ENCODE data around the gene EPO. TPM values are rescaled to one million over a fixed set of nuclear protein-coding genes. Genes with fewer than 3 reads are reported as not detected.
A peak's percentile ranks its signal among the peaks of the same experiment; 100 is the strongest.

EPO gene
- total RNA-seq, 1 donor, result not detected

GRCh38 chr7:100676501-100677306, 43.6 kb upstream of the EPO start:
- TF ChIP-seq CTCF (IDR thresholded peaks at IDR 0.05; ENCODE audit: extremely low read depth, low read depth, low read length), result no peak
- Histone ChIP-seq H3K27me3 (ENCODE audit: insufficient read depth, low read length) (no peaks in the 10 kb centered on the region), H3K4me1 (ENCODE audit: insufficient read depth, low read length) (peaks cover 3% of the 10 kb centered on the region), H3K27ac (ENCODE audit: low read depth, low read length) (no peak overlapping the region), H3K4me3 (ENCODE audit: insufficient read depth, low read length) (peak overlapping the region; percentile 90), H3K36me3 (ENCODE audit: insufficient read depth, low read length) (peaks cover 41% of the 10 kb centered on the region), H3K79me2 (ENCODE audit: insufficient read depth, low read length) (peaks cover 46% of the 10 kb centered on the region), H2AFZ (ENCODE audit: low read length) (no peak overlapping the region), H3K9me3 (ENCODE audit: low read depth, low read length) (no peaks in the 10 kb centered on the region), H4K20me1 (ENCODE audit: insufficient read depth, low read length) (peaks cover 31% of the 10 kb centered on the region), H3K4me2 (ENCODE audit: insufficient read depth, low read length) (peak overlapping the region; percentile 11)
- peak; percentile 66 for DNase-seq (ENCODE audit: insufficient read length, low spot score, missing footprints)

- Histone ChIP-seq H3K27me3 (ENCODE audit: insufficient read depth, low read length) (no peaks in the 10 kb centered on the region), H3K9me3 (ENCODE audit: low read depth, low read length) (no peaks in the 10 kb centered on the region), H3K79me2 (ENCODE audit: insufficient read depth, low read length) (peaks cover 46% of the 10 kb centered on the region), H3K36me3 (ENCODE audit: insufficient read depth, low read length) (peaks cover 45% of the 10 kb centered on the region), H3K27ac (ENCODE audit: low read depth, low read length) (no peak overlapping the region), H4K20me1 (ENCODE audit: insufficient read depth, low read length) (peaks cover 38% of the 10 kb centered on the region), H3K4me3 (ENCODE audit: insufficient read depth, low read length) (no peak overlapping the region), H3K4me2 (ENCODE audit: insufficient read depth, low read length) (no peak overlapping the region), H2AFZ (ENCODE audit: low read length) (no peak overlapping the region), H3K4me1 (ENCODE audit: insufficient read depth, low read length) (peaks cover 3% of the 10 kb centered on the region)
- DNase-seq (ENCODE audit: insufficient read length, low spot score, missing footprints), result peak; percentile 70
- TF ChIP-seq CTCF (IDR thresholded peaks at IDR 0.05; ENCODE audit: extremely low read depth, low read depth, low read length), result no peak
Observed at GRCh38 chr7:100677308-100678267, 42.7 kb upstream of the EPO start.

DNA sequence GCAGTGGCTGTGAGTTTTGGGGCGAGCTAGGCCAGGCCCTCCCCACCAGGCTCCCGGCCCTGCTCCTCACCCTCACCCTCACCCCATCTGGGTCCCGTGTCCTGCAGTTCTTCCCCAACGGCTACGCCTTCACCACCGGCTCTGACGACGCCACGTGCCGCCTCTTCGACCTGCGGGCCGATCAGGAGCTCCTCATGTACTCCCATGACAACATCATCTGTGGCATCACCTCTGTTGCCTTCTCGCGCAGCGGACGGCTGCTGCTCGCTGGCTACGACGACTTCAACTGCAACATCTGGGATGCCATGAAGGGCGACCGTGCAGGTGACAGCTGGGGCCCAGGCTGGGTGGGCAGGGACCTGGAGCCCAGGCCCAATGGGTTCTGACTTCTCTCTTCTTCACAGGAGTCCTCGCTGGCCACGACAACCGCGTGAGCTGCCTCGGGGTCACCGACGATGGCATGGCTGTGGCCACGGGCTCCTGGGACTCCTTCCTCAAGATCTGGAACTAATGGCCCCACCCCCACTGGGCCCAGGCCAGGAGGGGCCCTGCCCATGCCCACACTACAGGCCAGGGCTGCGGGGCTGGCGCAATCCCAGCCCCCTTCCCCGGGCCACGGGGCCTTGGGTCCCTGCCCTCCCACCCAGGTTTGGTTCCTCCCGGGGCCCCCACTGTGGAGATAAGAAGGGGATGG, 41.8 kb upstream of the EPO start:
- Histone ChIP-seq H3K79me2 (ENCODE audit: insufficient read depth, low read length) (peaks cover 46% of the 10 kb centered on the region), H2AFZ (ENCODE audit: low read length) (no peak overlapping the region), H3K27me3 (ENCODE audit: insufficient read depth, low read length) (no peaks in the 10 kb centered on the region), H3K9me3 (ENCODE audit: low read depth, low read length) (no peaks in the 10 kb centered on the region), H3K4me2 (ENCODE audit: insufficient read depth, low read length) (no peak overlapping the region), H3K36me3 (ENCODE audit: insufficient read depth, low read length) (peaks cover 45% of the 10 kb centered on the region), H3K4me3 (ENCODE audit: insufficient read depth, low read length) (no peak overlapping the region), H4K20me1 (ENCODE audit: insufficient read depth, low read length) (peaks cover 38% of the 10 kb centered on the region), H3K4me1 (ENCODE audit: insufficient read depth, low read length) (peaks cover 3% of the 10 kb centered on the region), H3K27ac (ENCODE audit: low read depth, low read length) (no peak overlapping the region)
- no peak for TF ChIP-seq CTCF (IDR thresholded peaks at IDR 0.05; ENCODE audit: extremely low read depth, low read depth, low read length)
- peak; percentile 89 for DNase-seq (ENCODE audit: insufficient read length, low spot score, missing footprints)

All from osteoblast (primary cell).